Occipital lobe (tissue), 2 donors: ENCODE data around the gene CRYBG2. TPM values are rescaled to one million over a fixed set of nuclear protein-coding genes. Genes with fewer than 3 reads are reported as not detected.
A peak's percentile ranks its signal among the peaks of the same experiment; 100 is the strongest.
"Not testable (repeated sequence)": the region's sequence is repeated elsewhere in the genome, so short reads cannot be mapped to it uniquely, and the experiment has no call there.

ENCODE experiments used
- DNase-seq: peaks from one replicate; lab custom pipeline; 2025; lab: John Stamatoyannopoulos, UW
- total RNA-seq: library from RNA; depleted of rRNA; stranded (reverse); fragments of >200 nt; gene quantifications from one replicate; pipeline ENCODE4 v1.2.3, GENCODE V29; 2014

The CRYBG2 gene
- total RNA-seq, 1 donor from 2014 or later = 1.1 TPM

GRCh38 chr1:26296340-26297056, 57.4 kb downstream of the CRYBG2 start:
- DNase-seq = no peak

- DNase-seq = no peak
These were observed 58.5 kb downstream of the CRYBG2 start for GRCh38 chr1:26295194-26296138.

GRCh38 chr1:26293911-26294463, 59.9 kb downstream of the CRYBG2 start:
- DNase-seq = no peak

GRCh38 chr1:26292735-26293134, 61.2 kb downstream of the CRYBG2 start:
- DNase-seq = not testable (repeated sequence)

- DNase-seq = no peak
These were observed 62.0 kb downstream of the CRYBG2 start for GRCh38 chr1:26291939-26292338.

GRCh38 chr1:26291433-26291832, 62.5 kb downstream of the CRYBG2 start:
- DNase-seq = no peak

- DNase-seq = no peak
These were observed 63.1 kb downstream of the CRYBG2 start for GRCh38 chr1:26290882-26291261.

GRCh38 chr1:26290122-26290881, 63.6 kb downstream of the CRYBG2 start:
- no peak for DNase-seq

- peak; percentile 42 for DNase-seq
These were observed 64.5 kb downstream of the CRYBG2 start for GRCh38 chr1:26289158-26290059.

GRCh38 chr1:26288311-26288941, 65.5 kb downstream of the CRYBG2 start:
- DNase-seq = peak; percentile 31

GRCh38 chr1:26287811-26288210, 66.1 kb downstream of the CRYBG2 start:
- no peak for DNase-seq

GRCh38 chr1:26287033-26287711, 66.8 kb downstream of the CRYBG2 start:
- DNase-seq = no peak

- no peak for DNase-seq
These were observed 67.9 kb downstream of the CRYBG2 start for GRCh38 chr1:26286064-26286416.

GRCh38 chr1:26285366-26286063, 68.4 kb downstream of the CRYBG2 start:
- DNase-seq = no peak

GRCh38 chr1:26284597-26285347, 69.2 kb downstream of the CRYBG2 start:
- DNase-seq = peak; percentile 22

- DNase-seq = no peak
These were observed 69.9 kb downstream of the CRYBG2 start for GRCh38 chr1:26283871-26284596.

GRCh38 chr1:26283279-26283853, 70.6 kb downstream of the CRYBG2 start:
- DNase-seq = no peak
